HUES64 (cell line): ENCODE measurements around the gene THBS3.
"Not testable (repeated sequence)": the region's sequence is repeated elsewhere in the genome, so short reads cannot be mapped to it uniquely, and the experiment has no call there.

ENCODE experiments used
- H3K27ac ChIP-seq: 2 replicates; pipeline ENCODE4 v1.7.0; 2013; ENCODE audit warnings: low read depth, low read length, inconsistent platforms
- H3K27me3 ChIP-seq: 2 replicates; pipeline ENCODE4 v1.6.1; 2013; ENCODE audit warnings: mild to moderate bottlenecking, low read length; ENCODE audit not compliant: insufficient read depth
- H3K36me3 ChIP-seq: 2 replicates; pipeline ENCODE4 v1.6.1; 2013; ENCODE audit warnings: mild to moderate bottlenecking, low read length; ENCODE audit not compliant: insufficient read depth
- H3K4me1 ChIP-seq: 2 replicates; pipeline ENCODE4 v1.6.1; 2013; ENCODE audit warnings: mild to moderate bottlenecking, low read length, moderate library complexity; ENCODE audit not compliant: insufficient read depth
- H3K4me3 ChIP-seq: 2 replicates; pipeline ENCODE4 v1.5.1; 2013; ENCODE audit warnings: mild to moderate bottlenecking, low read length, moderate library complexity
- H3K9ac ChIP-seq: 2 replicates; pipeline ENCODE4 v1.6.1; 2013; ENCODE audit warnings: mild to moderate bottlenecking, low read depth, low read length
- H3K9me3 ChIP-seq: 2 replicates; pipeline ENCODE4 v1.6.1; 2013; ENCODE audit warnings: low read depth, low read length; ENCODE audit not compliant: insufficient read depth
- WGBS: fragments of 150-250, 120-280 bp; methylation state at CpG from one replicate; pipeline ENCODE4 v1.1.7; 2013; ENCODE audit warnings: missing lambda C conversion rate; 5-methylcytosine and 5-hydroxymethylcytosine counted together

The THBS3 gene

DNA sequence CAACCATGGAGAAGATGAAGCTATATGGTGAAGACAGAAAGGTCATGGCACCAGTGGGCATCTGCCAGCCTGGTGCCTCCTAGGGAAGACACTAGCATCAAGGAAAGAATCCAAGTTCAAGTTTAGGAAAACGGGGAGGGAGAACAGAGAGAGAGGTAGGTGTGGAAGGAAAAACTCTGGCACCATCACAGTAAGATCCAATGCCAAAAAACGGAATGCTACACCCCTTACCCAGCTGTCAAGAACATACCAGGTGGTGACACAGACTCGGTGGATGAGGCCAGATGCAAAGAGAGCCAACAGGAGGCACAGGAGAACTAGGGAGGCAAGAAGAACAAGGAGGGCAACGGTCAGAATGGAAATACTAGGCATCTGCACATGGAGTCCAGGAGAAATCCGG lies 38.2 kb downstream of the THBS3 start:
- no peak overlapping the region for H3K27ac ChIP-seq
- no peak overlapping the region for H3K4me3 ChIP-seq
- H3K36me3 ChIP-seq = peaks cover 18% of the 10 kb centered on the region
- H3K4me1 ChIP-seq = peaks cover 14% of the 10 kb centered on the region
- H3K27me3 ChIP-seq = no peaks in the 10 kb centered on the region
- WGBS = 94% methylated on average over 5 of the region's 5 CpGs
- H3K9ac ChIP-seq = no peak overlapping the region
- H3K9me3 ChIP-seq = no peaks in the 10 kb centered on the region

DNA sequence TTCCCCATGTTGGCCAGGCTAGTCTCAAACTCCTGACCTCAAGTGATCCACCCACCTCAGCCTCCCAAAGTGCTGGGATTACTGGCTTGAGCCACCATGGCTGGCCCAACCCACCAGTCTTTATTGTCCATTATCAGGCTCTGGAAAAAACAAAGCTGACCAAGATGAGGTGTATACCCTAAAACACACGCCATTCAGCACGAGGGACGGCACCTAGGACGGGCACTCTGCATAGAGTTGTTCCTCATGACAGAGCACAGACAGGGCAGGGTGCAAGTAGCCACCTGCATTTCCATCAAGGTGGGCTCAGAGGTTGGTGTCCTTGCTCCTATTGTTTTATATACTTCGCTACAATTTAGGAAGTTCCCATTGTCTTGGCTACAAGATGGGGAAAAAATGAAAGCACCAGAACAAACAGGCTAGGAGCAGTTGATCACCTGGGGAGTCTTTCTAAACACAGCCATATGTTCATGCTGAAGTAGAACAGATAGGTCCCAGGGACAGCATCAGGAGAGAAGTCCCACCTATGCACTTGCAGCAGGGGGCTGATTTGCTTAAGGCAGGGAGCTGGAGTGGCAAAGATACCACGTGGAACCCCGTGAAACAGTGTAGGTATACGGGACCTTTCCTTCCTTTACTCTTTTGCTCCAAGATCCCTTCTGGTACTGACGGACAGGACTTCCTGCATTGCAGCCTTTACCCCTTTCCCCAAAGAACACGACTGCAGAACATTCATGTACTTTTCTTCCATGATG lies 39.1 kb downstream of the THBS3 start:
- 91% methylated on average over 10 of the region's 10 CpGs for WGBS
- no peaks in the 10 kb centered on the region for H3K27me3 ChIP-seq
- no peak overlapping the region for H3K27ac ChIP-seq
- peaks cover 14% of the 10 kb centered on the region for H3K4me1 ChIP-seq
- H3K9me3 ChIP-seq = no peaks in the 10 kb centered on the region
- peaks cover 18% of the 10 kb centered on the region for H3K36me3 ChIP-seq
- H3K4me3 ChIP-seq = no peak overlapping the region
- H3K9ac ChIP-seq = no peak overlapping the region

DNA sequence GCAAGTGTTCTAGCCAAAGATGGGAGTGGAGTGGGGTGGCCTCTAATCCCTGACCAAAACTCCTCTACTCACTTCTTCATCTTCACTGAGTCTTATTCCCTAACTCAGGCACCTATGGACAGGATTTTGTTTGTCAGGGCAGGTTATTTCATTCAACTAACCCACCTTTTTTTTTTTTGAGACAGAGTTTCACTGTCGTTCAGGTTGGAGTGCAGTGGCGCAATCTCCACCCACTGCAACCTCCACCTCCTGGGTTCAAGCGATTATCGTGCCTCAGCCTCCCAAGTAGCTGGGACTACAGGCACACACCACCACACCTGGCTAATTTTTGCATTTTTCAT lies 39.6 kb downstream of the THBS3 start:
- not testable (repeated sequence) for H3K9me3 ChIP-seq, H3K27me3 ChIP-seq, H3K9ac ChIP-seq, H3K27ac ChIP-seq, H3K4me3 ChIP-seq
- peaks cover 18% of the 10 kb centered on the region for H3K36me3 ChIP-seq
- WGBS = 58% methylated on average over 4 of the region's 4 CpGs
- peaks cover 14% of the 10 kb centered on the region for H3K4me1 ChIP-seq

DNA sequence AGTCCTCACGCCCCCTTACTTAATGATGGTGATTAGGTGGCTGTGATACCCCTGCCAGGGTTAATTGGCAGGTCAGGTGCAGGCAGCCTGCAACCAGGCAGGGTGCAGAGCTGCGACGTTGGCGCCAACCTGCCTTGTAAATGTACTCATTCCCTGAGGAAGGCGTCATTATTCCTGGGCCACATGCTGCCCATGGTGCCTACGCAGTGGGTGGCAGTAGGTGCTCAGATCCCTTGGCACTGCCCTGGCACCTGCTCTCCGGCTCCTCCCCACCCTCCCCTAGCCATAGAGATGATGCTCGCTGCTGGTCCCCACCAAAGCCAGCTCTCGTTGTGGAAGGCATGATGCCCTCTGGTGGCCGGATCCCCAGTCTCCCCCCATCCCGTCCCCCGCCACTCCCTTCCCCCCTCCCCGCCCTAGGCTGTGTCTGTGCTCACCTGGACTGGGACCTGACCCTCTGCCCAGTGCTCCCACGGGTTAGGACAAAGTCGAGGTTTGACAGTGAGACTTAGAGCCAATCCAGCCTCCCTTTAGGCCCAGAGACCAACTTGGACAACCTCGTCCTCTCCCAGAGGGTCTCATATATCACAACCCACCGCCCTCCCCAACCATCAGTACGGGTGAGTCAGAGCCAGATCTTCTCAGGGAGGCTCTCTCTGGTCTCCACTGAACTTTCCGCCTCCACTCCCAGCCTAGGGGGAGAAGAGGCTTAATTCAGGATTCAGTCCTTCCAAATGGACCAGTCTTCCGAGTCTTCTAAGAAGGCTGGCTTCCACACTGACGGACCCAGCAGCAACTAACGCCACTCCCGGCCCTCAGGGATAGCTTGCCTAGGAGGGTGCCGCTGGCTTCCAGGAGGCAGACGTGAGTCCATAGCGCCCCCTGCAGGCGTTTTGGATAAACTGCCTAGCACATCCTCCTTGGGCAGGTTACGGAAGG lies 40.3 kb downstream of the THBS3 start:
- no peaks in the 10 kb centered on the region for H3K9me3 ChIP-seq
- H3K4me1 ChIP-seq = peaks cover 14% of the 10 kb centered on the region
- peak overlapping the region; percentile 56 for H3K4me3 ChIP-seq
- peak overlapping the region; percentile 14; the same call in 1 of the 2 replicates for H3K9ac ChIP-seq
- 15% methylated on average over 26 of the region's 28 CpGs for WGBS
- no peak overlapping the region for H3K27ac ChIP-seq
- no peaks in the 10 kb centered on the region for H3K27me3 ChIP-seq
- H3K36me3 ChIP-seq = peaks cover 18% of the 10 kb centered on the region

DNA sequence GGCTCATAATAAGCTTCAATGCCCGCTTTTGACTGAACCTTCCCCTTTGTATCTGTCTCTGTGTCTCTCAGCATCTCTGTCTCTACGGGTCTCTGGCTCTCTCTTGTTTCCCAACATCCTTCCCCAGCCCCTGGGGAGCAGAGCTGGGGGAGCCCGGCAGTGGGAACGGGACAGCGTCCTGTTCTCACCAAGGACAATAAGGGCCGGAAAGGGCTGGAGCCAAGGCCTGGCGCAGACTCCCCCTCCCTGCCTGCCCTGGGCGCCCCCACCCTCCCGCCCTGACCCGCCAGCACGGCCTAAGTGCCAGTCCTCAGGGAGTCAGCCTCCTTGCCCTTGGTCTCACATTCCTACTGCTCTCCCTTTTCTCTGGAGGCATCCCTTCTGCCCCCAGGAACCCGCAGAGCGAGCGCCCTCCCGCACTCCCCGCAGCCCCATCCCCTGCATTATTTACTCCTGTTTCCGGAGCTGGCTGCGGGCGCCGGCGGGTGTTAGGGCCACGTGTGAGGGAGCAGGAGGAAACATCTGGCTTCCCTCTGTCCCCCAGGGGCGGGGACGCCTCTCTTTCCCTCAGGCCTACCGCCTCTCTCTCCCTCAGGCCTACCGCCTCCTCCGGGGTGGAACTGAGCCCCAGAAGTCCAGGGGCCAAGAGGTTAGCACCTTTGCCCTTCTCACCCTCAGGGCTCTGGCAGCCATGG lies 41.1 kb downstream of the THBS3 start:
- H3K9me3 ChIP-seq = no peaks in the 10 kb centered on the region
- 69% methylated on average over 27 of the region's 27 CpGs for WGBS
- H3K4me1 ChIP-seq = peaks cover 8% of the 10 kb centered on the region; the same call in 1 of the 2 replicates
- peak overlapping the region; percentile 14; the same call in 1 of the 2 replicates for H3K9ac ChIP-seq
- peak overlapping the region; percentile 39 for H3K4me3 ChIP-seq
- H3K36me3 ChIP-seq = peaks cover 18% of the 10 kb centered on the region
- H3K27me3 ChIP-seq = no peaks in the 10 kb centered on the region
- no peak overlapping the region for H3K27ac ChIP-seq

DNA sequence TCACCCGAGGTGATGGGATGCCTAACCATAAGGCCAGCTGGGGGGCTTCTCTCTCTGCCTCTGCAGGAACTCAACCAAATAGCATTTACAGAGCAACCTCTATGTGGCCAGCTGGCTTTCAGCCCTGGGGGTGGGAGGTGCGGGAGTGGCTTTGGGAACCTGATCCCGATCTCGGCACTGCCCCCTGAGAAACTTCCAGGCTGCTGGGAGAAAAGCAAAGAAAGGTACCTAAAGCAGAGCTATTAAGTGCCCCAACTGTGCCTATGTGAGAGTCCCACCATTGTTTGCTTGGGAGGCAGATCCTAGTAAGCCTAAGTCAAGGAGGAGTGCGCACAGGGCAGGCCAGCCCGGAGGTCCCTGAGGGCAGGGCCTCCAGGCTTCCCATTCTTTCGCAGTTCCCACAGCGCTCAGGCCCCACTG lies 41.6 kb downstream of the THBS3 start:
- 69% methylated on average over 8 of the region's 8 CpGs for WGBS
- H3K4me1 ChIP-seq = peaks cover 8% of the 10 kb centered on the region; the same call in 1 of the 2 replicates
- H3K9ac ChIP-seq = no peak overlapping the region
- peaks cover 18% of the 10 kb centered on the region for H3K36me3 ChIP-seq
- no peaks in the 10 kb centered on the region for H3K9me3 ChIP-seq
- peak overlapping the region; percentile 26; the same call in 1 of the 2 replicates for H3K4me3 ChIP-seq
- H3K27ac ChIP-seq = no peak overlapping the region
- H3K27me3 ChIP-seq = no peaks in the 10 kb centered on the region

DNA sequence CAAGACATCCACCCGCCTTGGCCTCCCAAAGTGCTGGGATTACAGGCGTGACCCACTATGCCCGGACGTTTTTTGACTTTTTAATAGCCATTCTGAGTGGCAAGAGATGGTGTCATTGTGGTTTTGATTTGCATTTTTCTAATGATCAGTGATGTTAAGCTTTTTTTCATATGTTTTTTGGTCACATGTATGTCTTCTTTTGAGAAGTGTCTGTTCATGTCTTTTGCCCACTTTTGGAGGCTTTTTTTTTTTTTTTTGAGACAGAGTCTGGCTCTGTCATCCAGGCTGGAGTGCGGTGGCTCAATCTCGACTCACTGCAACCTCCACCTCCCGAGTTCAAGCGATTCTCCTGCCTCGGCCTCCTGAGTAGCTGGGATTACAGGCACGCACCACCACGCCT lies 43.1 kb downstream of the THBS3 start:
- H3K27ac ChIP-seq, H3K36me3 ChIP-seq, H3K9ac ChIP-seq, H3K27me3 ChIP-seq, H3K9me3 ChIP-seq, H3K4me1 ChIP-seq, H3K4me3 ChIP-seq: not testable (repeated sequence)
- 96% methylated on average over 11 of the region's 11 CpGs for WGBS

DNA sequence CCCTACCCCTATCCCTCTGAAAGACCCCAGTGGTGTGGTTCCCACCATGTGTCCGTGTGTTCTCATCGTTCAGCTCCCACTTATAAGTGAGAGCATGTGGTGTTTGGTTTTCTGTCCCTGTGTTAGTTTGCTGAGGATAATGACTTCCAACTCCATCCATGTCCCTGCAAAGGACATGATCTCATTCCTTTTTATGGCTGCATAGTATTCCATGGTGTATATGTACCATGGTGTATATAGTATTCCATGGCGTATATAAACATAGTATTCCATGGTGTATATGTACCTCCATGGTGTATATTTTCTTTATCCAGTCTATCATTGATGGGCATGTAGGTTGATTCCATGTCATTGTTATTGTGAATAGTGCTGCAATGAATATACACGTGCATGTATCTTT lies 43.9 kb downstream of the THBS3 start:
- H3K27me3 ChIP-seq, H3K36me3 ChIP-seq, H3K9me3 ChIP-seq, H3K4me3 ChIP-seq, H3K27ac ChIP-seq, H3K4me1 ChIP-seq, H3K9ac ChIP-seq: not testable (repeated sequence)
- WGBS = 92% methylated on average over 4 of the region's 4 CpGs

DNA sequence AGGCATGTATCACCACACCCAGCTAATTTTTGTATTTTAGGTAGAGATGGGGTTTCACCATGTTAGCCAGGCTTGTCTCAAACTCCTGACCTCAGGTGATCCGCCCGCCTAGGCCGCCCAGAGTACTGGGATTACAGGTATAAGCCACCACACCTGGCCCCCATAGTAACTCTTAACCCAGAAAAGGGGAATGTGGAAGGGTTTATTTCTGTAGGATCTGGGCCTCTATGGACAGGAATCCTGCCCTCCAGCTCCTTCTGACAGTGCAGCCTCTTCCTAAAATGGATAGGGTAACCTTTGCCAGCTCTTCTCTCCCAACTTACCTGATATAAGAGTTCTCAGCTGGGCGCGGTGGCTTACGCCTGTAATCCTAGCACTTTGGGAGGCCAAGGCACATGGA lies 45.1 kb downstream of the THBS3 start:
- H3K9me3 ChIP-seq, H3K36me3 ChIP-seq, H3K27me3 ChIP-seq, H3K9ac ChIP-seq, H3K4me1 ChIP-seq, H3K27ac ChIP-seq, H3K4me3 ChIP-seq: not testable (repeated sequence)
- 98% methylated on average over 6 of the region's 6 CpGs for WGBS

DNA sequence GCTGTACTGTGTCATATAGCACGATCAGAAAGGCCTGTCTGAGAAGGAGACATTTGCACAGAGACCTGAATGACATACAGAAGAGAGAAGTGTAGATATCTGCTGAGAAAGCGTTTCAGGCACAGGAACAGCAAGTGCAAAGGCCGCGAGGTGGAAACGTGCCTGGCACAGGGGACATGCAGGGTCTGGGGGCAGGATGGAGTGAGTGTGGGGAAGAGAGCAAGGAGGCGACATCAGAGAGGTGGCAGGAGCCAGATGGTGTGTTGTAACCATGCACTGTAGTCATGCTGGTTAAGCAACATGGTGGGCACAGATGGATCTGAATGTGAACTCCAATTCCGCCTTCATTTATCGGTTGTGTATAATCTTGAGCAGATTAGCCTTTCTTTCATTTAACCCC lies 47.6 kb downstream of the THBS3 start:
- Histone ChIP-seq H3K27me3 (no peaks in the 10 kb centered on the region), H3K9me3 (no peaks in the 10 kb centered on the region), H3K27ac (no peak overlapping the region), H3K9ac (no peak overlapping the region), H3K4me3 (no peak overlapping the region), H3K36me3 (no peaks in the 10 kb centered on the region), H3K4me1 (no peaks in the 10 kb centered on the region)
- WGBS = 90% methylated on average over 8 of the region's 8 CpGs

DNA sequence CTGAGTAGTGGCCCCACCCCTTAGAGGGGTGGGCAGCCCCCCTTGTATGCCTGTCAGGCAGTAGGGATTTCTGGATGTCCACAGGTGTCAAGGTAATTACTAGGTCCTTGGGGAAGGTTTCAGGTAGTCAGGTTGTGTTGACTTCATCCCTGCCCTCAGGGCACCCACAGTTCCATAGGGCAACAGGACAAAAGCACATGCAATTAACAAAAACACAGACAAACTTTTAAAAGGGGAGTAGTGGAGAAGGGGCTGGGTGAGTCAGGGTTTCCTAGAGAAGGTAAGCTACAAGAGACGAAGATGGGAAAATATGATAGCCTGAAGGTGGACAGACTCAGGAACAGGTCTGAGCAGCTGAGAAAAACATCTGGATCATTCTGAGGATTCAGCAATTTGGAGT lies 48.7 kb downstream of the THBS3 start:
- H3K9me3 ChIP-seq = no peaks in the 10 kb centered on the region
- 88% methylated on average over 1 of the region's 1 CpG for WGBS
- no peak overlapping the region for H3K4me3 ChIP-seq
- no peaks in the 10 kb centered on the region for H3K27me3 ChIP-seq
- no peak overlapping the region for H3K27ac ChIP-seq
- no peaks in the 10 kb centered on the region for H3K36me3 ChIP-seq
- H3K4me1 ChIP-seq = no peaks in the 10 kb centered on the region
- no peak overlapping the region for H3K9ac ChIP-seq
